Tibial nerve (tissue), 4 donors: ENCODE results near the gene ST3GAL3. TPM values are rescaled to one million over a fixed set of nuclear protein-coding genes. Genes with fewer than 3 reads are reported as not detected.
A peak's percentile ranks its signal among the peaks of the same experiment; 100 is the strongest.

Source experiments
- DNase-seq, 2 donors: peaks; one replicate each; pipeline ENCODE4 v3.0.0-alpha.2; 2019; ENCODE audit warnings: low spot score in 2 of 2
- H3K27ac ChIP-seq, 4 donors: fragments of 200-600 bp; sonication (generic) in 3 of 4; one replicate each; pipeline ENCODE4 v1.5.1; 2017 to 2019; ENCODE audit warnings: mild to moderate bottlenecking in 1 of 4
- H3K27me3 ChIP-seq, 2 donors: fragments of 200-600 bp; sonication (generic) in 1 of 2; one replicate each; pipeline versions ENCODE4 v1.5.1 to v1.6.0; 2017 to 2019
- H3K36me3 ChIP-seq, 3 donors: fragments of 200-600 bp; sonication (generic); one replicate each; pipeline ENCODE4 v1.5.1; 2018 to 2019
- H3K4me1 ChIP-seq, 4 donors: fragments of 200-600 bp; sonication (generic) in 3 of 4; one replicate each; pipeline ENCODE4 v1.5.1; 2017 to 2019
- H3K4me3 ChIP-seq, 4 donors: fragments of 200-600 bp; sonication (generic) in 3 of 4; one replicate each; pipeline ENCODE4 v1.5.1; 2017 to 2019; ENCODE audit warnings: mild to moderate bottlenecking in 1 of 4, moderate library complexity in 1 of 4
- H3K9me3 ChIP-seq, 4 donors: fragments of 200-600 bp; sonication (generic) in 3 of 4; one replicate each; pipeline ENCODE4 v1.5.1; 2017 to 2019
- CTCF ChIP-seq, 5 experiments: fragments of 200-600 bp in 3 of 5; fragments of 450-650 bp in 2 of 5; sonication (generic) in 3 of 5; IDR thresholded peaks; one replicate each; pipeline ENCODE4 v1.5.1; 2016 to 2019; ENCODE audit warnings: antibody characterized with exemption in 5 of 5, mild to moderate bottlenecking in 3 of 5, moderate library complexity in 2 of 5
- EP300 ChIP-seq, 2 donors: sonication (generic); formaldehyde crosslinking; IDR thresholded peaks; one replicate each; pipeline ENCODE4 v1.6.1; 2017; ENCODE audit warnings: antibody characterized with exemption in 2 of 2, mild to moderate bottlenecking in 1 of 2
- POLR2A ChIP-seq, 2 donors: fragments of 450-650 bp; IDR thresholded peaks; one replicate each; pipeline ENCODE4 v1.6.1; 2017; ENCODE audit warnings: antibody characterized with exemption in 2 of 2, mild to moderate bottlenecking in 2 of 2, moderate library complexity in 2 of 2
- WGBS, 2 donors: methylation state at CpG; one replicate each; pipeline ENCODE4 v1.1.5; 2018; 5-methylcytosine and 5-hydroxymethylcytosine counted together
- total RNA-seq, 4 donors: library from RNA; depleted of rRNA; stranded (reverse); fragments of >200 nt; gene quantifications; one replicate each; pipeline ENCODE4 v1.1.0, GENCODE V29; 2016

Gene ST3GAL3
- total RNA-seq, 4 donors from 2014 or later, result 20.7 to 27.0 (median 24.1) TPM

GRCh38 chr1:43957407-43958040 is 250.2 kb downstream of the ST3GAL3 start:
- no peak for DNase-seq
- no peak overlapping the region for H3K4me3 ChIP-seq
- peaks cover 0 to 67% (median 9%) of the 10 kb centered on the region in 3 donors for H3K36me3 ChIP-seq
- H3K27ac ChIP-seq, result no peak overlapping the region
- no peaks in the 10 kb centered on the region for H3K27me3 ChIP-seq
- H3K9me3 ChIP-seq, result no peaks in the 10 kb centered on the region
- no peak for TF ChIP-seq EP300 (IDR thresholded peaks at IDR 0.05)
- TF ChIP-seq CTCF (IDR thresholded peaks at IDR 0.05), result no peak
- TF ChIP-seq POLR2A (IDR thresholded peaks at IDR 0.05), result no peak
- 87 to 89% methylated on average over 6 to 7 of the region's 7 CpGs for WGBS, 2 donors
- H3K4me1 ChIP-seq, result peaks cover 0 to 19% (median 0%) of the 10 kb centered on the region in 4 donors

GRCh38 chr1:43958351-43959255 is 251.3 kb downstream of the ST3GAL3 start:
- Histone ChIP-seq H3K27me3 (no peaks in the 10 kb centered on the region), H3K27ac (no peak overlapping the region), H3K4me1 (peaks cover 0 to 13% (median 0%) of the 10 kb centered on the region in 4 donors), H3K4me3 (no peak overlapping the region), H3K36me3 (peaks cover 0 to 78% (median 9%) of the 10 kb centered on the region in 3 donors), H3K9me3 (no peaks in the 10 kb centered on the region)
- no peak for DNase-seq
- 64 to 69% methylated on average over 9 of the region's 9 CpGs for WGBS, 2 donors
- TF ChIP-seq POLR2A (IDR thresholded peaks at IDR 0.05) (no peak), EP300 (IDR thresholded peaks at IDR 0.05) (no peak), CTCF (IDR thresholded peaks at IDR 0.05) (no peak)

GRCh38 chr1:43960798-43961197 is 253.5 kb downstream of the ST3GAL3 start:
- Histone ChIP-seq H3K36me3 (peaks cover 0 to 93% (median 9%) of the 10 kb centered on the region in 3 donors), H3K9me3 (no peaks in the 10 kb centered on the region), H3K27ac (no peak overlapping the region), H3K4me1 (peaks cover 0 to 7% (median 0%) of the 10 kb centered on the region in 4 donors), H3K27me3 (no peaks in the 10 kb centered on the region), H3K4me3 (no peak overlapping the region)
- WGBS, 2 donors, result 89 to 90% methylated on average over 7 to 8 of the region's 8 CpGs
- TF ChIP-seq CTCF (IDR thresholded peaks at IDR 0.05) (no peak), EP300 (IDR thresholded peaks at IDR 0.05) (no peak), POLR2A (IDR thresholded peaks at IDR 0.05) (no peak)
- no peak for DNase-seq

GRCh38 chr1:43961692-43962091 is 254.4 kb downstream of the ST3GAL3 start:
- peaks cover 0 to 7% (median 0%) of the 10 kb centered on the region in 4 donors for H3K4me1 ChIP-seq
- TF ChIP-seq POLR2A (IDR thresholded peaks at IDR 0.05), result no peak
- TF ChIP-seq CTCF (IDR thresholded peaks at IDR 0.05), result no peak
- TF ChIP-seq EP300 (IDR thresholded peaks at IDR 0.05), result no peak
- 70 to 82% methylated on average over 3 of the region's 3 CpGs for WGBS, 2 donors
- H3K27ac ChIP-seq, result peak overlapping the region in 1 of 4 donors; percentile 12
- no peak for DNase-seq
- no peaks in the 10 kb centered on the region for H3K9me3 ChIP-seq
- H3K36me3 ChIP-seq, result peaks cover 0 to 94% (median 9%) of the 10 kb centered on the region in 3 donors
- no peak overlapping the region for H3K4me3 ChIP-seq
- no peaks in the 10 kb centered on the region for H3K27me3 ChIP-seq

- Histone ChIP-seq H3K36me3 (peaks cover 0 to 94% (median 8%) of the 10 kb centered on the region in 3 donors), H3K4me1 (peaks cover 0 to 7% (median 0%) of the 10 kb centered on the region in 4 donors), H3K4me3 (no peak overlapping the region), H3K27me3 (no peaks in the 10 kb centered on the region), H3K27ac (peak overlapping the region in 1 of 4 donors; percentile 12), H3K9me3 (no peaks in the 10 kb centered on the region)
- no peak for DNase-seq
- no peak for TF ChIP-seq EP300 (IDR thresholded peaks at IDR 0.05)
- 46 to 52% methylated on average over 2 of the region's 2 CpGs for WGBS, 2 donors
Observed at GRCh38 chr1:43962324-43962723, 255.0 kb downstream of the ST3GAL3 start.
